Trophoblast cell (in vitro differentiated cells and primary cell): ENCODE measurements around the gene NIPA2.

ENCODE experiments used
- DNase-seq, 2 donors: peaks; one replicate each; pipeline ENCODE4 v3.0.0-alpha.2; 2016
- H2AFZ ChIP-seq: 2 replicates; pipeline ENCODE4 v1.6.1; 2013; ENCODE audit warnings: low read length, moderate library complexity, mild to moderate bottlenecking; ENCODE audit not compliant: insufficient read depth, poor library complexity
- H2AK5ac ChIP-seq: 2 replicates; pipeline ENCODE4 v1.6.1; 2013; ENCODE audit warnings: mild to moderate bottlenecking, low read length
- H2BK120ac ChIP-seq: 2 replicates; pipeline ENCODE4 v1.6.1; 2013; ENCODE audit warnings: low read length, mild to moderate bottlenecking, moderate library complexity; ENCODE audit not compliant: insufficient read depth, poor library complexity
- H2BK12ac ChIP-seq: 2 replicates; pipeline ENCODE4 v1.6.1; 2013; ENCODE audit warnings: mild to moderate bottlenecking, low read length, moderate library complexity
- H2BK5ac ChIP-seq: 2 replicates; pipeline ENCODE4 v1.6.1; 2013; ENCODE audit warnings: low read length, low read depth, moderate library complexity, mild to moderate bottlenecking; ENCODE audit not compliant: poor library complexity
- H3K14ac ChIP-seq: 2 replicates; pipeline ENCODE4 v1.6.1; 2013; ENCODE audit warnings: mild to moderate bottlenecking, low read length
- H3K18ac ChIP-seq: 2 replicates; pipeline ENCODE4 v1.6.1; 2013; ENCODE audit warnings: mild to moderate bottlenecking, low read length
- H3K23ac ChIP-seq: 2 replicates; pipeline ENCODE4 v1.6.1; 2013; ENCODE audit warnings: low read length
- H3K27ac ChIP-seq: 2 replicates; pipeline ENCODE4 v1.5.1; 2013; ENCODE audit warnings: low read depth, mild to moderate bottlenecking, inconsistent platforms, low read length, moderate library complexity
- H3K27me3 ChIP-seq: 2 replicates; pipeline ENCODE4 v1.6.1; 2013; ENCODE audit warnings: inconsistent platforms, mild to moderate bottlenecking, low read length, moderate library complexity; ENCODE audit not compliant: insufficient read depth
- H3K36me3 ChIP-seq, 2 experiments: 1 replicate in 1 of 2; 2 replicates in 1 of 2; pipeline ENCODE4 v1.6.1; 2013; ENCODE audit warnings: low read length in 2 of 2, mild to moderate bottlenecking in 2 of 2, moderate library complexity in 1 of 2; ENCODE audit not compliant: insufficient read depth in 2 of 2, control insufficient read depth in 1 of 2
- H3K4ac ChIP-seq: 2 replicates; pipeline ENCODE4 v1.6.1; 2013; ENCODE audit warnings: low read depth, mild to moderate bottlenecking, low read length, moderate library complexity
- H3K4me1 ChIP-seq, 2 experiments: 1 replicate in 1 of 2; 2 replicates in 1 of 2; pipeline ENCODE4 v1.6.1; 2013; ENCODE audit warnings: low read length in 2 of 2, mild to moderate bottlenecking in 2 of 2, moderate library complexity in 1 of 2; ENCODE audit not compliant: insufficient read depth in 2 of 2, control insufficient read depth in 1 of 2
- H3K4me2 ChIP-seq: 2 replicates; pipeline ENCODE4 v1.6.1; 2013; ENCODE audit warnings: inconsistent platforms, mild to moderate bottlenecking, low read length, moderate library complexity
- H3K4me3 ChIP-seq: 2 replicates; pipeline ENCODE4 v1.5.1; 2013; ENCODE audit warnings: mild to moderate bottlenecking, low read depth, low read length, inconsistent platforms
- H3K79me1 ChIP-seq: one replicate; pipeline ENCODE4 v1.6.1; 2013; ENCODE audit warnings: low read length
- H3K79me2 ChIP-seq: 2 replicates; pipeline ENCODE4 v1.6.1; 2013; ENCODE audit warnings: low read length, mild to moderate bottlenecking; ENCODE audit not compliant: control insufficient read depth, insufficient read depth, poor library complexity
- H3K9ac ChIP-seq: 2 replicates; pipeline ENCODE4 v1.6.1; 2013; ENCODE audit warnings: mild to moderate bottlenecking, low read length
- H3K9me3 ChIP-seq: 2 replicates; pipeline ENCODE4 v1.6.1; 2013; ENCODE audit warnings: low read depth, mild to moderate bottlenecking, control low read depth, inconsistent platforms, low read length; ENCODE audit not compliant: insufficient read depth
- H4K12ac ChIP-seq: 2 replicates; pipeline ENCODE4 v1.6.1; 2013; ENCODE audit warnings: low read depth, mild to moderate bottlenecking, low read length, moderate library complexity
- H4K8ac ChIP-seq: 2 replicates; pipeline ENCODE4 v1.6.1; 2013; ENCODE audit warnings: low read depth, mild to moderate bottlenecking, low read length, moderate library complexity
- H4K91ac ChIP-seq: one replicate; pipeline ENCODE4 v1.6.1; 2013; ENCODE audit warnings: low read depth, mild to moderate bottlenecking, low read length, moderate library complexity
- WGBS: extraction: QIAGEN DNeasy Blood & Tissue Kit; methylation state at CpG from one replicate; pipeline ENCODE4 v1.1.7; 2013; ENCODE audit warnings: missing lambda C conversion rate; ENCODE audit not compliant: insufficient read length, insufficient coverage; ENCODE audit errors: extremely low coverage; 5-methylcytosine and 5-hydroxymethylcytosine counted together

NIPA2 gene

DNA sequence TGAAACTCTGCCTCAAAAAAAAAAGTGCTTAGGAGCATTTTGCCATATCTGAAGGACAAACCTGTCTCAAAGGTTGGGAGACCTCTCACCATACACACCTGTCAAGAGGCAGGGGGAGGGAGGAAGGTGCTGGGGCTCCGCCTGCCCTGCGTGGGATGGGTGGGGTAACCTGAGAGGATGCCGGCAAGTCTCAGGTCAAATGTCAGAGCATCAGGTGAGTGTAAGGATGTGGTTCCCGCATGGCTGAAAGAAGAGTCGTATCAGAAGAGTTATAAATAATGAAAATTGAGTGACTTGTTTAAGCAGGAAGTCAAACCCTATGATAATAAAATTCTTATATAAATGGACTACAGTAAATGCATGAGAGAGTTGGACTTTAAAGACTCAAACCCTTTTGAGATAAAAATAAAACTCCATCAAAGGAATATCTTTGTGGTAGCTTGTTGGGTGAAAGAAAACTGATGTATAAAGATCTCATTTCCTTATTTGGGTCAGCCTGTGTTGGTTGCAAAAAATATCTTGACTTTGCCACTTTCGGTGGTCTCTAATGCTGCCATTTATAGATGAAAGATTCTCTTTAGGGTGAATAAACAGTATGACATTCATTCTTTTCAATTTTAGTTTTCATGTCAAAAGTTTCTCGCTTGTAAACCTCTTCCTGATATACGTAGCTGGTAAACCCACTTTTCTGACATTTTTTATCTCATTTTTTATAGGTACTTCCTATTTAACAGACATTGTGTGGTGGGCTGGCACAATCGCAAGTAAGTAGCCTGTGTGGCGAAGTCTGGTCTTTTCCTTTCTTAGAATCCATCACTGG lies 28.2 kb upstream of the NIPA2 start:
- Histone ChIP-seq H4K12ac (no peak overlapping the region), H3K27ac (no peak overlapping the region), H2AFZ (no peak overlapping the region), H3K4me2 (no peak overlapping the region), H3K4me3 (no peak overlapping the region), H2BK5ac (no peak overlapping the region), H3K4me1 (no peaks in the 10 kb centered on the region), H3K27me3 (no peaks in the 10 kb centered on the region), H3K9ac (no peak overlapping the region), H4K8ac (no peak overlapping the region), H3K4ac (no peak overlapping the region), H3K18ac (no peak overlapping the region), H2AK5ac (no peak overlapping the region), H3K9me3 (no peaks in the 10 kb centered on the region), H4K91ac (no peak overlapping the region), H3K79me2 (no peaks in the 10 kb centered on the region), H3K23ac (no peak overlapping the region), H3K36me3 (peaks cover 2% of the 10 kb centered on the region in 2 experiments), H2BK12ac (no peak overlapping the region), H3K79me1 (no peaks in the 10 kb centered on the region), H3K14ac (no peak overlapping the region), H2BK120ac (no peak overlapping the region)
- no peak for DNase-seq
- WGBS: no CpG with 5 or more reads among the region's 10 CpGs

- Histone ChIP-seq H3K14ac (no peak overlapping the region), H3K27me3 (no peaks in the 10 kb centered on the region), H3K9me3 (no peaks in the 10 kb centered on the region)
These were observed 27.6 kb upstream of the NIPA2 start for GRCh38 chr15:22810853-22811338.

GRCh38 chr15:22811640-22812039 lies 26.8 kb upstream of the NIPA2 start:
- Histone ChIP-seq H2AFZ (no peak overlapping the region), H2BK5ac (no peak overlapping the region), H3K27ac (no peak overlapping the region), H4K91ac (no peak overlapping the region), H3K4me2 (no peak overlapping the region), H3K14ac (no peak overlapping the region), H3K4ac (no peak overlapping the region), H3K9me3 (no peaks in the 10 kb centered on the region), H2BK120ac (no peak overlapping the region), H2AK5ac (no peak overlapping the region), H4K8ac (no peak overlapping the region), H3K18ac (no peak overlapping the region), H3K4me3 (no peak overlapping the region), H3K36me3 (peaks cover 2% of the 10 kb centered on the region in 2 experiments), H3K4me1 (no peaks in the 10 kb centered on the region), H2BK12ac (no peak overlapping the region), H3K9ac (no peak overlapping the region), H3K79me2 (no peaks in the 10 kb centered on the region), H3K23ac (no peak overlapping the region), H4K12ac (no peak overlapping the region), H3K27me3 (no peaks in the 10 kb centered on the region), H3K79me1 (no peaks in the 10 kb centered on the region)
- peak; percentile 57 to 65 for DNase-seq
- no CpG with 5 or more reads among the region's 8 CpGs for WGBS

More at GRCh38 chr15:22810853-22811338, 27.6 kb upstream of the NIPA2 start:
- Histone ChIP-seq H3K79me2 (no peaks in the 10 kb centered on the region), H3K4me3 (no peak overlapping the region), H3K27ac (no peak overlapping the region), H3K4me1 (no peaks in the 10 kb centered on the region), H3K4ac (no peak overlapping the region), H2BK12ac (no peak overlapping the region), H2AK5ac (no peak overlapping the region), H4K91ac (no peak overlapping the region), H2AFZ (no peak overlapping the region), H2BK120ac (no peak overlapping the region), H4K8ac (no peak overlapping the region), H4K12ac (no peak overlapping the region), H3K4me2 (no peak overlapping the region), H3K79me1 (no peaks in the 10 kb centered on the region), H2BK5ac (no peak overlapping the region), H3K23ac (no peak overlapping the region), H3K18ac (no peak overlapping the region), H3K36me3 (peaks cover 2% of the 10 kb centered on the region in 2 experiments), H3K9ac (no peak overlapping the region)
- no CpG with 5 or more reads among the region's 8 CpGs for WGBS
- DNase-seq: no peak

DNA sequence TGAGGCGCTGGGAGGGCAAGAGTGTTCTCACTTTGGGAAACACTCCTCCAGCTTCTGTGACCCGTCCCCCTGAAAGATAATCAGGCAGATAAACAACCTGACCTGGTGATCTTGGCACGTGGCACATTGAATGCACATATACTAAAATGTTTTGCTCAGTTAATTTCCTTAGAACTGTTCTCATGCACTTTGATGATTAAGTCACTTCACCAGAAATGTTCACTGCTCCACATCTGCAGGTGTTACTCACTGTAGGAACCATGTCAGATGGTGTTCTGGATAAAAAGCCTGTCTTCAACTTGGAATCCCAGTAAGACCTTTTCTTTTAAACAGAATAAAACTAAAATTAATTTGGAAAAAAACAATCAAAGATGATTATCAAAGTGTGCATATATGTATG lies 24.6 kb upstream of the NIPA2 start:
- no peak overlapping the region for H3K27ac ChIP-seq
- H3K79me2 ChIP-seq: no peaks in the 10 kb centered on the region
- H3K4me1 ChIP-seq: no peaks in the 10 kb centered on the region
- H3K18ac ChIP-seq: no peak overlapping the region
- DNase-seq: no peak
- H2AFZ ChIP-seq: no peak overlapping the region
- no peaks in the 10 kb centered on the region for H3K27me3 ChIP-seq
- H3K23ac ChIP-seq: no peak overlapping the region
- no peaks in the 10 kb centered on the region for H3K9me3 ChIP-seq
- H4K8ac ChIP-seq: no peak overlapping the region
- no peak overlapping the region for H4K91ac ChIP-seq
- no peak overlapping the region for H2AK5ac ChIP-seq
- H2BK12ac ChIP-seq: no peak overlapping the region
- no peak overlapping the region for H2BK120ac ChIP-seq
- H3K14ac ChIP-seq: no peak overlapping the region
- WGBS: no CpG with 5 or more reads among the region's 3 CpGs
- peaks cover 2 to 5% of the 10 kb centered on the region in 2 experiments for H3K36me3 ChIP-seq
- no peak overlapping the region for H2BK5ac ChIP-seq
- no peak overlapping the region for H4K12ac ChIP-seq
- no peaks in the 10 kb centered on the region for H3K79me1 ChIP-seq
- H3K4ac ChIP-seq: no peak overlapping the region
- H3K9ac ChIP-seq: no peak overlapping the region
- no peak overlapping the region for H3K4me2 ChIP-seq
- H3K4me3 ChIP-seq: no peak overlapping the region
